WI38 (cell line): Measurements from ENCODE around the gene KLRC2.

ENCODE experiments used
- H3K4me3 ChIP-seq: 2 replicates; pipeline ENCODE4 v1.5.1; 2011; ENCODE audit warnings: low read depth, mild to moderate bottlenecking, control low read depth, low read length
- CTCF ChIP-seq: IDR thresholded peaks from 2 replicates; pipeline ENCODE4 v1.5.1; 2012; ENCODE audit warnings: low read depth, mild to moderate bottlenecking, control low read depth, low read length

KLRC2 gene

GRCh38 chr12:10386857-10387256 lies 49.0 kb downstream of the KLRC2 start:
- no peak for TF ChIP-seq CTCF
- no peak overlapping the region for H3K4me3 ChIP-seq

- H3K4me3 ChIP-seq: no peak overlapping the region
- no peak for TF ChIP-seq CTCF
These were observed 50.6 kb downstream of the KLRC2 start for GRCh38 chr12:10385166-10385613.

DNA sequence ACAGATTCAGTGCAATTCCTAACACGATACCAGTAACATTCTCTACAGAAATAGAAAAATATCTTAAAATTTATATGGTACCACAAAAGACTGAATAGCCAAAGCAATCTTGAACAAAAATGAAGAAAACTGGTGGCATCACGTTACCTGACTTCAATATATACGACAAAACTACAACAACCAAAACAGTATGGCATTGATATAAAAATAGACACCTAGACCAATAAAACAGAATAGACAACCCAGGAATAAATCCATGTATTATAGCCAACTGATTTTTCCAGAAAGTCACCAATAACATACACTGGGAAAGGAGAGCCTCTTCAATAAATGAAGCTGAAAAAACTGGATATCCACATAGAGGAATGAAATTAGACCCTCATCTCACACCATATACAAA lies 51.6 kb downstream of the KLRC2 start:
- no peak overlapping the region for H3K4me3 ChIP-seq
- no peak for TF ChIP-seq CTCF

- TF ChIP-seq CTCF: no peak
- no peak overlapping the region for H3K4me3 ChIP-seq
These were observed 53.7 kb downstream of the KLRC2 start for GRCh38 chr12:10381928-10382628.
